Measurements from ENCODE around the gene LYST. TPM values are rescaled to one million over a fixed set of nuclear protein-coding genes. Genes with fewer than 3 reads are reported as not detected.

The LYST gene
- total and polyA plus RNA-seq, 7 donors: 2.4 to 8.6 (median 5.6) TPM

DNA sequence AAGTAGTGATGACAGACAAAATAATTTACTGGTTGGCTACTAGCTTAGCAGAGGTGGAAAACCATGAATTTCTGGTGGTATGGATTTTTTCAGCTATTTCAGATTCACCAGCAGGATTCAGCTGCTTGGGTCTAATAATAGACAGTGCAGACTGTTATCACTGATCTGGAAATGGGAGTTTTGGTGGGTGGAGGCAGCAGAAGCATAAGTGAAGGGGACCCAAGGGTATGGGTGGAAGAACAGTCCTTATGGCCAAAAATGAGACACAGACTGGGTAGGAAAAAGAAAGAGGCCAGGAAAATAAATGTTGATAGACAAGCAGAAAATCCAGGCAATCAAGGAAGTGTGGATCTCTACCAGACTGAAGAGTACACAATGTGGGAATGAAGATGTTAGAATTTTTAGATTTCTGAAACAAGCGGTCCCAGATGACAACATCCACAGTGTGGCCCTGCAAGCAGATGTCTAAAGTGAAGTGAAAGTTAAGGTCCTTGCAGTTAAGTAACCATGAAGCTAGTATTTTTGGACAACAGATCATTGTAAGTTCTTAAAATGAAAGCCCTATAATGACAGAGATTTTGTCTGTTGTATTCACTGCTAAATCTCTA, 24.7 kb downstream of the LYST start:
- TF ChIP-seq, protein P1, sequence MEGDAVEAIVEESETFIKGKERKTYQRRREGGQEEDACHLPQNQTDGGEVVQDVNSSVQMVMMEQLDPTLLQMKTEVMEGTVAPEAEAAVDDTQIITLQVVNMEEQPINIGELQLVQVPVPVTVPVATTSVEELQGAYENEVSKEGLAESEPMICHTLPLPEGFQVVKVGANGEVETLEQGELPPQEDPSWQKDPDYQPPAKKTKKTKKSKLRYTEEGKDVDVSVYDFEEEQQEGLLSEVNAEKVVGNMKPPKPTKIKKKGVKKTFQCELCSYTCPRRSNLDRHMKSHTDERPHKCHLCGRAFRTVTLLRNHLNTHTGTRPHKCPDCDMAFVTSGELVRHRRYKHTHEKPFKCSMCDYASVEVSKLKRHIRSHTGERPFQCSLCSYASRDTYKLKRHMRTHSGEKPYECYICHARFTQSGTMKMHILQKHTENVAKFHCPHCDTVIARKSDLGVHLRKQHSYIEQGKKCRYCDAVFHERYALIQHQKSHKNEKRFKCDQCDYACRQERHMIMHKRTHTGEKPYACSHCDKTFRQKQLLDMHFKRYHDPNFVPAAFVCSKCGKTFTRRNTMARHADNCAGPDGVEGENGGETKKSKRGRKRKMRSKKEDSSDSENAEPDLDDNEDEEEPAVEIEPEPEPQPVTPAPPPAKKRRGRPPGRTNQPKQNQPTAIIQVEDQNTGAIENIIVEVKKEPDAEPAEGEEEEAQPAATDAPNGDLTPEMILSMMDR (IDR thresholded peaks at IDR 0.05): no peak
- H3K27me3 ChIP-seq (ENCODE audit: insufficient read depth in 3 of 3, low read length in 2 of 3): no peaks in the 10 kb centered on the region
- intact Hi-C loops (cut with DNase I): no loop called here
- no peak overlapping the region for H3K4me3 ChIP-seq
- no peaks in the 10 kb centered on the region for H3K36me3 ChIP-seq (ENCODE audit: insufficient read depth in 1 of 2, low read depth in 1 of 2)
- peaks cover 14% of the 10 kb centered on the region for H3K4me1 ChIP-seq
- no peak overlapping the region for H3K27ac ChIP-seq
- DNase-seq (no peak), ATAC-seq (no peak)
- 71 to 81% (median 79%) methylated on average over 1 of the region's 1 CpG for WGBS, 3 donors
- H3K9me3 ChIP-seq: no peaks in the 10 kb centered on the region

DNA sequence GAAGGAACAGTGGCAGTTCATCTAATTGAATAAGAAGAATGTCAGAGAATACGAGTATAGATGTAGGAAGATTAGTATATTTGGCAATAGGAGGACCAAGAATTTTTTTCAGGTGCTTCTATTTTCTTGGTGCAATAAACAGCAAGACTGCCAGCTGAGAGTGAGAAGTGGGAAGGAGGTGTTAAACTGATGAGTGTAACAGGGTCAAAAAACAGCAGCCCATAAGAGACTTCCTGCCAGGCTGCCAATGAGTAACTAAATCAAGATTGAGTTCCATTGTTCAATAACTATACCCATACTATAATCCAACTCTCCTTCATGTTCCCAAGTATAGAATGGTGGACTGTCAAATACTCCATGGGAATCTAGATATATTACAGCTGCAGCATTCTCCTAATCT, 28.7 kb downstream of the LYST start:
- no peak overlapping the region for H3K4me3 ChIP-seq
- WGBS, 3 donors: 74 to 79% (median 75%) methylated on average over 1 of the region's 1 CpG
- H3K9me3 ChIP-seq: no peaks in the 10 kb centered on the region
- DNase-seq (no peak), ATAC-seq (no peak)
- H3K4me1 ChIP-seq: peaks cover 2% of the 10 kb centered on the region
- H3K36me3 ChIP-seq (ENCODE audit: insufficient read depth in 1 of 2, low read depth in 1 of 2): peaks cover 0 to 3% of the 10 kb centered on the region in 2 donors
- no peaks in the 10 kb centered on the region for H3K27me3 ChIP-seq (ENCODE audit: insufficient read depth in 3 of 3, low read length in 2 of 3)
- intact Hi-C loops (cut with DNase I): no loop called here
- no peak overlapping the region for H3K27ac ChIP-seq
- TF ChIP-seq, protein P1 (IDR thresholded peaks at IDR 0.05): no peak

DNA sequence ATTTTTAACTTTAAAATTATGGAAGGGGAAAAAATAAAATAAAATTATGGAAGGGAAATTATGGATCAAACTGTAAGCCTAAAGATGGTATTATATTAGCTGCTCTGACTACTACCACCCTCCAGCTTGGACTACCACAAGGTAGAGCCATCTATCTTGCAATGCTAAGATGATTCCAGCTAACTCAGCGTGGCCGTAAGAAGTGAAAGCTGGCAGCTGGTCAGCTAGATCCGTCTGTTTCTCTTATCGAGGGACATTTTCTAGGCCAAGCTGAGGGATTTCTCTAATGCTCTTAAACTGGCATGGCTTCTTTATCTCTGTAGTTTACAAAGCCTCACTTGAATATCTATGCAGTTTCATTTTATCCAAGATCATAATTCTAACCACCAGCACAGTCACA, 31.5 kb downstream of the LYST start:
- Histone ChIP-seq H3K27ac (no peak overlapping the region), H3K4me1 (no peaks in the 10 kb centered on the region), H3K4me3 (peak overlapping the region; percentile 53), H3K36me3 (ENCODE audit: insufficient read depth in 1 of 2, low read depth in 1 of 2) (peaks cover 0 to 4% of the 10 kb centered on the region in 2 donors), H3K27me3 (ENCODE audit: insufficient read depth in 3 of 3, low read length in 2 of 3) (no peaks in the 10 kb centered on the region), H3K9me3 (no peaks in the 10 kb centered on the region)
- intact Hi-C loops (cut with DNase I): no loop called here
- TF ChIP-seq, protein P1 (IDR thresholded peaks at IDR 0.05): no peak
- WGBS, 3 donors: 1 to 17% (median 7%) methylated on average over 4 of the region's 4 CpGs
- peak; percentile 34 to 54 for DNase-seq
- peak in 3 of 4 donors; percentile 57 to 78 (median 68) for ATAC-seq

DNA sequence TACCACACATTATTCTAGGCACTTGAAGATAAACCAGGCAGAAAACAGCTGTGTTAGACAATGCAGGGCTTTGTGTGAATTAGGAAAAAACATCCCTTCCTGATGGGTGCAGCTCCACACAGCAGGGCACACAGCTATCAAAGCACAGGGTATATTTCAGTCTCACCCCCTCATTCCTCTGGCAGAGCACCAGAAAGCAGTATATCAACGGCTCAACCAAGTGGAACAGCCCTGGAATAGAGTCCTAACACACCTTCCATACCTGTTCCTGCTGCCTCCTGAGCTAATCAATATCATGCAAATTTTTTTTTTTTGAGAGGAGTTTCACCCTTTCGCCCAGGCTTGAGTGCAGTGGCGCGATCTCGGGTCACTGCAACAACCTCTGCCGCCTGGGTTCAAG, 32.1 kb downstream of the LYST start:
- no peak overlapping the region for H3K4me3 ChIP-seq
- no peak overlapping the region for H3K27ac ChIP-seq
- no peaks in the 10 kb centered on the region for H3K27me3 ChIP-seq (ENCODE audit: insufficient read depth in 3 of 3, low read length in 2 of 3)
- H3K36me3 ChIP-seq (ENCODE audit: insufficient read depth in 1 of 2, low read depth in 1 of 2): peaks cover 0 to 10% of the 10 kb centered on the region in 2 donors
- H3K4me1 ChIP-seq: no peaks in the 10 kb centered on the region
- TF ChIP-seq, protein P1 (IDR thresholded peaks at IDR 0.05): no peak
- no peak for ATAC-seq
- no peak for DNase-seq
- WGBS, 3 donors: 86 to 91% (median 88%) methylated on average over 6 of the region's 6 CpGs
- H3K9me3 ChIP-seq: no peaks in the 10 kb centered on the region
- intact Hi-C loops (cut with DNase I): no loop called here

DNA sequence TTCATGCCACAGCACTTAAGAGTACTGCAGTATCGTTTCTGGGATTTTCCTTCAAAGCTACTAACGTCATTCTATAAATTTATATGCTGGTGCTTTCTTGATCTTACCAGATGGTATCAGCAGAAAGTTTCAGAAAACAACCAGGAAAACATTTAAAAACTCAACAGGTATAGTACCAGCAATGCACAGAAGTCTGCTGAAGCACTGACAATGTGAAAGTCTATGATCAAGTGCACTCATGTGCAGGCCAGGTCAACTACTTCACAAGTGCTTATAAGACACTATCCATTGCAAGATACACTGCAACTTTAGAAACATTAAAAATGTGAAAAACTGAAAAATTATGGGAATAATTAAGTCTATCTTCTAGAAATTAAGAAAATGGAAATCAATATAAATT, 34.7 kb downstream of the LYST start:
- TF ChIP-seq, protein P1 (IDR thresholded peaks at IDR 0.05): no peak
- Histone ChIP-seq H3K4me3 (no peak overlapping the region), H3K36me3 (ENCODE audit: insufficient read depth in 1 of 2, low read depth in 1 of 2) (peaks cover 0 to 32% of the 10 kb centered on the region in 2 donors), H3K4me1 (no peaks in the 10 kb centered on the region), H3K27ac (no peak overlapping the region), H3K27me3 (ENCODE audit: insufficient read depth in 3 of 3, low read length in 2 of 3) (no peaks in the 10 kb centered on the region), H3K9me3 (no peaks in the 10 kb centered on the region)
- 92 to 95% (median 94%) methylated on average over 2 of the region's 2 CpGs for WGBS, 3 donors
- ATAC-seq (no peak), DNase-seq (no peak)
- intact Hi-C loops (cut with DNase I): no loop called here
